Endothelial cell (in vitro differentiated cells): ENCODE data around the gene NFIX. TPM values are rescaled to one million over a fixed set of nuclear protein-coding genes. Genes with fewer than 3 reads are reported as not detected.
A peak's percentile ranks its signal among the peaks of the same experiment; 100 is the strongest.

Source experiments
- DNase-seq: peaks from one replicate; pipeline ENCODE4 v3.0.0; 2021; ENCODE audit warnings: low spot score
- H3K27ac Mint-ChIP-seq: one replicate; pipeline ENCODE4 v1.8.0; 2021; ENCODE audit warnings: mixed read lengths, inconsistent platforms; ENCODE audit not compliant: unreplicated experiment
- H3K27me3 Mint-ChIP-seq: one replicate; pipeline ENCODE4 v1.8.0; 2021; ENCODE audit warnings: mild to moderate bottlenecking, moderate library complexity, mixed read lengths, inconsistent platforms; ENCODE audit not compliant: unreplicated experiment
- H3K36me3 Mint-ChIP-seq: one replicate; pipeline ENCODE4 v1.8.0; 2021; ENCODE audit warnings: mild to moderate bottlenecking, low read depth, mixed read lengths, inconsistent platforms; ENCODE audit not compliant: unreplicated experiment
- H3K4me1 Mint-ChIP-seq: one replicate; pipeline ENCODE4 v1.8.0; 2021; ENCODE audit warnings: mild to moderate bottlenecking, mixed read lengths, inconsistent platforms; ENCODE audit not compliant: unreplicated experiment
- H3K4me3 Mint-ChIP-seq: one replicate; pipeline ENCODE4 v1.8.0; 2021; ENCODE audit warnings: mild to moderate bottlenecking, mixed read lengths, inconsistent platforms; ENCODE audit not compliant: unreplicated experiment
- H3K9me3 Mint-ChIP-seq: one replicate; pipeline ENCODE4 v1.8.0; 2021; ENCODE audit warnings: mixed read lengths, inconsistent platforms; ENCODE audit not compliant: unreplicated experiment
- CTCF ChIP-seq: fragments of 200-600 bp; sonication (generic); IDR thresholded peaks from one replicate; pipeline ENCODE4 v1.5.0; 2021; ENCODE audit warnings: antibody characterized with exemption; ENCODE audit not compliant: unreplicated experiment
- total RNA-seq: library from RNA; stranded (reverse); fragmentation: NEBNext Ultra II Directional; extraction: Animal tissue kit (Norgen Biotek cat#: 25700); gene quantifications from one replicate; pipeline ENCODE4 v1.2.1, GENCODE V29; 2021; ENCODE audit not compliant: unreplicated experiment

NFIX gene
- total RNA-seq, 1 donor from 2014 or later, result 9.9 TPM

- TF ChIP-seq CTCF, result no peak
- Mint-ChIP-seq H3K4me1 (peaks cover 5% of the 10 kb centered on the region), H3K36me3 (no peaks in the 10 kb centered on the region), H3K9me3 (no peaks in the 10 kb centered on the region), H3K4me3 (no peak overlapping the region), H3K27me3 (peaks cover 13% of the 10 kb centered on the region), H3K27ac (peak overlapping the region; percentile 0)
- DNase-seq, result no peak
Observed at GRCh38 chr19:12986726-12987125, 8.5 kb upstream of the NFIX start.

- no peak for TF ChIP-seq CTCF
- H3K4me1 Mint-ChIP-seq, result peaks cover 5% of the 10 kb centered on the region
- peaks cover 13% of the 10 kb centered on the region for H3K27me3 Mint-ChIP-seq
- DNase-seq, result no peak
- no peak overlapping the region for H3K27ac Mint-ChIP-seq
- no peaks in the 10 kb centered on the region for H3K9me3 Mint-ChIP-seq
- H3K36me3 Mint-ChIP-seq, result no peaks in the 10 kb centered on the region
- H3K4me3 Mint-ChIP-seq, result no peak overlapping the region
Observed at GRCh38 chr19:12987190-12987589, 8.1 kb upstream of the NFIX start.

GRCh38 chr19:12987781-12988180 is 7.5 kb upstream of the NFIX start:
- H3K4me1 Mint-ChIP-seq, result peaks cover 5% of the 10 kb centered on the region
- H3K9me3 Mint-ChIP-seq, result no peaks in the 10 kb centered on the region
- no peak overlapping the region for H3K27ac Mint-ChIP-seq
- no peak for TF ChIP-seq CTCF
- H3K4me3 Mint-ChIP-seq, result no peak overlapping the region
- DNase-seq, result no peak
- H3K36me3 Mint-ChIP-seq, result no peaks in the 10 kb centered on the region
- H3K27me3 Mint-ChIP-seq, result peaks cover 13% of the 10 kb centered on the region

GRCh38 chr19:12990431-12990830 is 4.8 kb upstream of the NFIX start:
- no peak for TF ChIP-seq CTCF
- Mint-ChIP-seq H3K27ac (no peak overlapping the region), H3K9me3 (no peaks in the 10 kb centered on the region), H3K4me1 (peaks cover 10% of the 10 kb centered on the region), H3K4me3 (no peak overlapping the region), H3K36me3 (no peaks in the 10 kb centered on the region), H3K27me3 (peaks cover 22% of the 10 kb centered on the region)
- no peak for DNase-seq

- Mint-ChIP-seq H3K36me3 (no peaks in the 10 kb centered on the region), H3K4me1 (peaks cover 10% of the 10 kb centered on the region), H3K27me3 (peaks cover 21% of the 10 kb centered on the region), H3K4me3 (peak overlapping the region; percentile 72), H3K9me3 (no peaks in the 10 kb centered on the region), H3K27ac (no peak overlapping the region)
- no peak for DNase-seq
- TF ChIP-seq CTCF, result no peak
Observed at GRCh38 chr19:12990853-12991252, 4.4 kb upstream of the NFIX start.
